Panc1 (cell line): ENCODE results near the gene FMR1. TPM values are rescaled to one million over a fixed set of nuclear protein-coding genes. Genes with fewer than 3 reads are reported as not detected.

ENCODE experiments used
- ATAC-seq: fragments of 200-7000 bp; cut with Tn5 transposase; 2 replicates; pipeline ENCODE4 v1.9.1; 2020; ENCODE audit warnings: mild to moderate bottlenecking, moderate library complexity
- BruUV-seq: library from RNA; stranded (reverse); fragments of 400-500 nt; replicated peaks from 2 replicates; lab custom pipeline; 2021; lab: Mats Ljungman, UMichigan
- CTCF ChIA-PET: fragments of 300-600 bp; sonication (Branson Sonifier 250); formaldehyde crosslinking; loops from one replicate; lab custom pipeline; 2022; ENCODE audit warnings: antibody characterized with exemption; lab: Charles Lee
- POLR2A ChIA-PET: fragments of 300-600 bp; sonication (Branson Sonifier 250); formaldehyde crosslinking; loops from one replicate; lab custom pipeline; 2022; ENCODE audit warnings: antibody characterized with exemption; lab: Charles Lee
- DNase-seq: peaks from one replicate; pipeline ENCODE4 v3.0.0-alpha.2; 2010; ENCODE audit warnings: low read depth, low spot score
- H3K27ac ChIP-seq: 2 replicates; pipeline ENCODE4 v1.5.1; 2011; ENCODE audit warnings: mild to moderate bottlenecking, low read length, inconsistent platforms
- H3K27me3 ChIP-seq: fragments of 200-500 bp; sonication (Bioruptor generic); 2 replicates; pipeline ENCODE4 v1.6.0; 2014; ENCODE audit warnings: low read length, inconsistent platforms; ENCODE audit not compliant: control insufficient read depth, insufficient read depth
- H3K36me3 ChIP-seq: fragments of 200-500 bp; sonication (Bioruptor generic); 2 replicates; pipeline ENCODE4 v1.5.1; 2014; ENCODE audit warnings: inconsistent platforms, mild to moderate bottlenecking, low read length, moderate library complexity; ENCODE audit not compliant: control insufficient read depth, insufficient read depth
- H3K4me1 ChIP-seq: 2 replicates; pipeline ENCODE4 v1.5.1; 2011; ENCODE audit warnings: inconsistent platforms, mild to moderate bottlenecking, low read length, moderate library complexity; ENCODE audit not compliant: control insufficient read depth, insufficient read depth
- H3K4me3 ChIP-seq, 2 experiments: 2 replicates each; pipeline ENCODE4 v1.5.1; 2011 to 2012; ENCODE audit warnings: low read depth in 2 of 2, low read length in 2 of 2, mild to moderate bottlenecking in 2 of 2, inconsistent platforms in 1 of 2, moderate library complexity in 1 of 2
- H3K9me3 ChIP-seq: fragments of 200-500 bp; sonication (Bioruptor generic); 2 replicates; pipeline ENCODE4 v1.5.1; 2014; ENCODE audit warnings: low read depth, mild to moderate bottlenecking, inconsistent platforms, low read length, moderate library complexity; ENCODE audit not compliant: control insufficient read depth, insufficient read depth
- CTCF ChIP-seq: fragments of 450-650 bp; IDR thresholded peaks from 2 replicates; pipeline ENCODE4 v1.5.1; 2017; ENCODE audit warnings: mild to moderate bottlenecking
- POLR2AphosphoS5 ChIP-seq: IDR thresholded peaks from 2 replicates; pipeline ENCODE4 v1.6.1; 2012; ENCODE audit warnings: mild to moderate bottlenecking, low read depth, low read length, moderate library complexity
- REST ChIP-seq, 2 experiments: IDR thresholded peaks; 2 replicates each; pipeline ENCODE4 v1.6.1; 2011 to 2012; ENCODE audit warnings: low read depth in 2 of 2, control low read depth in 1 of 2, low read length in 1 of 2, mild to moderate bottlenecking in 1 of 2, moderate library complexity in 1 of 2; ENCODE audit not compliant: insufficient read depth in 1 of 2
- SIN3A ChIP-seq: IDR thresholded peaks from 2 replicates; pipeline ENCODE4 v1.6.1; 2012; ENCODE audit warnings: low read depth, mild to moderate bottlenecking, low read length, moderate library complexity, borderline replicate concordance; ENCODE audit not compliant: insufficient read depth
- TCF7L2 ChIP-seq: IDR thresholded peaks from 2 replicates; pipeline ENCODE4 v1.6.1; 2011; ENCODE audit warnings: mild to moderate bottlenecking, low read depth, low read length, inconsistent platforms
- in situ Hi-C: cut with HindIII; loops from 2 replicates; pipeline ENCODE4 v1.10.0; 2016; ENCODE audit warnings: low sequenced_read_pairs, low pct_unique_long_range_greater_than_20kb
- intact Hi-C: fragments of 100-400 bp; cut with micrococcal nuclease; formaldehyde crosslinking; loops from one replicate; pipeline ENCODE4 v1.10.0; 2022; ENCODE audit not compliant: unreplicated experiment
- total RNA-seq: library from RNA; stranded (reverse); gene quantifications from one replicate; pipeline ENCODE4 v1.2.1, GENCODE V29; 2021; ENCODE audit not compliant: unreplicated experiment

The FMR1 gene
- total RNA-seq, 1 experiment from 2014 or later, result 68.9 TPM

GRCh38 chrX:147897117-147897516, 14.6 kb upstream of the FMR1 start:
- Histone ChIP-seq H3K27ac (no peak overlapping the region), H3K9me3 (no peaks in the 10 kb centered on the region), H3K4me1 (no peaks in the 10 kb centered on the region), H3K4me3 (no peak overlapping the region), H3K27me3 (no peaks in the 10 kb centered on the region), H3K36me3 (no peaks in the 10 kb centered on the region)
- ChIA-PET POLR2A (no interaction called here), CTCF (no interaction called here)
- TF ChIP-seq REST (IDR thresholded peaks at IDR 0.05; ENCODE audit: insufficient read depth in 1 of 2, low read depth in 2 of 2, low read length in 1 of 2), result no peak
- no peak for TF ChIP-seq SIN3A
- TF ChIP-seq TCF7L2, result no peak
- no peak for TF ChIP-seq CTCF
- TF ChIP-seq POLR2AphosphoS5, result no peak
- ATAC-seq, result no peak
- in situ Hi-C loops (no loop called here), intact Hi-C loops (no loop called here)
- no peak for DNase-seq
- BruUV-seq, result no TSS peak

- Histone ChIP-seq H3K4me1 (no peaks in the 10 kb centered on the region), H3K27ac (no peak overlapping the region), H3K36me3 (no peaks in the 10 kb centered on the region), H3K9me3 (no peaks in the 10 kb centered on the region), H3K27me3 (no peaks in the 10 kb centered on the region), H3K4me3 (no peak overlapping the region)
- no peak for TF ChIP-seq SIN3A
- TF ChIP-seq CTCF, result no peak
- no peak for TF ChIP-seq POLR2AphosphoS5
- TF ChIP-seq TCF7L2, result no peak
- TF ChIP-seq REST (IDR thresholded peaks at IDR 0.05; ENCODE audit: insufficient read depth in 1 of 2, low read depth in 2 of 2, low read length in 1 of 2), result no peak
- ChIA-PET POLR2A (no interaction called here), CTCF (no interaction called here)
- ATAC-seq (no peak), DNase-seq (no peak)
- intact Hi-C loops (no loop called here), in situ Hi-C loops (no loop called here)
- BruUV-seq, result no TSS peak
Measured at GRCh38 chrX:147898951-147899350, 12.8 kb upstream of the FMR1 start.
